ENCODE results near the gene RAD50. TPM values are rescaled to one million over a fixed set of nuclear protein-coding genes. Genes with fewer than 3 reads are reported as not detected.
A peak's percentile ranks its signal among the peaks of the same experiment; 100 is the strongest.

Gene RAD50
- total RNA-seq, 2 donors from 2014 or later, result 29.5 to 37.0 TPM

GRCh38 chr5:132651838-132652469 is 95.2 kb downstream of the RAD50 start:
- no peaks in the 10 kb centered on the region for H3K36me3 ChIP-seq
- H3K27me3 ChIP-seq, result peaks cover 17% of the 10 kb centered on the region
- H3K9me3 ChIP-seq, result no peaks in the 10 kb centered on the region
- no peak overlapping the region for H3K9ac ChIP-seq (ENCODE audit: low read depth in 2 of 2, low read length in 2 of 2)
- peaks cover 4% of the 10 kb centered on the region for H3K4me1 ChIP-seq
- intact Hi-C loops (cut with DNase I), result no loop called here
- no peak for DNase-seq
- H3K27ac ChIP-seq, result no peak overlapping the region
- TF ChIP-seq CTCF (IDR thresholded peaks at IDR 0.05), result no peak
- H3K4me3 ChIP-seq, result no peak overlapping the region

- TF ChIP-seq CTCF (IDR thresholded peaks at IDR 0.05), result no peak
- DNase-seq, result no peak
- no peak overlapping the region for H3K27ac ChIP-seq
- intact Hi-C loops (cut with DNase I), result no loop called here
- H3K27me3 ChIP-seq, result peaks cover 18% of the 10 kb centered on the region
- no peaks in the 10 kb centered on the region for H3K9me3 ChIP-seq
- H3K4me3 ChIP-seq, result no peak overlapping the region
- H3K4me1 ChIP-seq, result peaks cover 4% of the 10 kb centered on the region
- no peak overlapping the region for H3K9ac ChIP-seq (ENCODE audit: low read depth in 2 of 2, low read length in 2 of 2)
- no peaks in the 10 kb centered on the region for H3K36me3 ChIP-seq
Observed at GRCh38 chr5:132653716-132654115, 96.9 kb downstream of the RAD50 start.

- Histone ChIP-seq H3K4me1 (peaks cover 4% of the 10 kb centered on the region), H3K36me3 (no peaks in the 10 kb centered on the region), H3K27me3 (peaks cover 18% of the 10 kb centered on the region), H3K4me3 (peak overlapping the region; percentile 30), H3K9ac (ENCODE audit: low read depth in 2 of 2, low read length in 2 of 2) (peak overlapping the region in 1 of 2 donors; percentile 26), H3K9me3 (no peaks in the 10 kb centered on the region), H3K27ac (no peak overlapping the region)
- TF ChIP-seq CTCF (IDR thresholded peaks at IDR 0.05), result no peak
- peak; percentile 16 for DNase-seq
- intact Hi-C loops (cut with DNase I), result no loop called here
Observed at GRCh38 chr5:132655821-132656773, 99.3 kb downstream of the RAD50 start.

GRCh38 chr5:132656774-132657355 is 100.1 kb downstream of the RAD50 start:
- Histone ChIP-seq H3K4me1 (peaks cover 4% of the 10 kb centered on the region), H3K9me3 (no peaks in the 10 kb centered on the region), H3K9ac (ENCODE audit: low read depth in 2 of 2, low read length in 2 of 2) (peak overlapping the region in 1 of 2 donors; percentile 24), H3K27ac (no peak overlapping the region), H3K36me3 (no peaks in the 10 kb centered on the region), H3K27me3 (peaks cover 18% of the 10 kb centered on the region), H3K4me3 (no peak overlapping the region)
- DNase-seq, result peak; percentile 16
- intact Hi-C loops (cut with DNase I), result no loop called here
- no peak for TF ChIP-seq CTCF (IDR thresholded peaks at IDR 0.05)

- Histone ChIP-seq H3K36me3 (no peaks in the 10 kb centered on the region), H3K27me3 (peaks cover 18% of the 10 kb centered on the region), H3K9ac (ENCODE audit: low read depth in 2 of 2, low read length in 2 of 2) (no peak within 1 kb of the TSS), H3K4me1 (peaks cover 4% of the 10 kb centered on the region), H3K9me3 (no peaks in the 10 kb centered on the region), H3K27ac (no peak within 1 kb of the TSS), H3K4me3 (no peak within 1 kb of the TSS)
- no peak for TF ChIP-seq CTCF (IDR thresholded peaks at IDR 0.05)
- intact Hi-C loops (cut with DNase I), result no loop called here
- peak; percentile 15 for DNase-seq
Observed at GRCh38 chr5:132657676-132658380, 101.1 kb downstream of the RAD50 start, which contains the start of gene IL13. TSS of gene IL13 (plus strand) at chr5:132658173. CDS start at chr5:132658187, 14 bp downstream.
